Activated naive CD4-positive, alpha-beta T cell treated with anti-CD3 and anti-CD28 coated beads, Interleukin-2, amount 50 U/mL, for 72 hours (primary cell): ENCODE results near the gene CELA3B. TPM values are rescaled to one million over a fixed set of nuclear protein-coding genes. Genes with fewer than 3 reads are reported as not detected.
"Not testable (repeated sequence)": the region's sequence is repeated elsewhere in the genome, so short reads cannot be mapped to it uniquely, and the experiment has no call there.

ENCODE experiments used
- ATAC-seq, 2 donors: fragments of 150-1000 bp; cut with Tn5 transposase; 2 replicates each; pipeline ENCODE4 v1.10.0; 2021; ENCODE audit warnings: mild to moderate bottlenecking in 2 of 2, moderate library complexity in 2 of 2
- DNase-seq, 2 donors: peaks; one replicate each; pipeline ENCODE4 v3.0.0; 2021 to 2022; ENCODE audit warnings: low spot score in 2 of 2
- H3K27ac Mint-ChIP-seq, 2 donors: one replicate each; pipeline ENCODE4 v1.8.0; 2022; ENCODE audit warnings: mild to moderate bottlenecking in 2 of 2, mixed read lengths in 2 of 2
- H3K36me3 Mint-ChIP-seq, 2 donors: one replicate each; pipeline ENCODE4 v1.8.0; 2022; ENCODE audit warnings: mixed read lengths in 2 of 2
- H3K9me3 Mint-ChIP-seq, 2 donors: one replicate each; pipeline ENCODE4 v1.8.0; 2022; ENCODE audit warnings: mixed read lengths in 2 of 2
- total RNA-seq, 2 donors: library from RNA; stranded (reverse); gene quantifications; one replicate each; pipeline ENCODE4 v1.2.3, GENCODE V29; 2022

Gene CELA3B
- total RNA-seq, 2 donors from 2014 or later: not detected

- no peak for DNase-seq
- no peak for ATAC-seq
- H3K36me3 Mint-ChIP-seq: no peaks in the 10 kb centered on the region
- no peak overlapping the region for H3K27ac Mint-ChIP-seq
- no peaks in the 10 kb centered on the region for H3K9me3 Mint-ChIP-seq
These were observed 36.3 kb upstream of the CELA3B start for GRCh38 chr1:21940492-21940891.

- H3K27ac Mint-ChIP-seq: no peak overlapping the region
- no peaks in the 10 kb centered on the region for H3K36me3 Mint-ChIP-seq
- no peaks in the 10 kb centered on the region for H3K9me3 Mint-ChIP-seq
- ATAC-seq: no peak
- DNase-seq: no peak
These were observed 35.5 kb upstream of the CELA3B start for GRCh38 chr1:21941370-21941769.

GRCh38 chr1:21942464-21942863 is 34.4 kb upstream of the CELA3B start:
- H3K9me3 Mint-ChIP-seq: no peaks in the 10 kb centered on the region
- DNase-seq (no peak), ATAC-seq (no peak)
- no peak overlapping the region for H3K27ac Mint-ChIP-seq
- no peaks in the 10 kb centered on the region for H3K36me3 Mint-ChIP-seq

DNA sequence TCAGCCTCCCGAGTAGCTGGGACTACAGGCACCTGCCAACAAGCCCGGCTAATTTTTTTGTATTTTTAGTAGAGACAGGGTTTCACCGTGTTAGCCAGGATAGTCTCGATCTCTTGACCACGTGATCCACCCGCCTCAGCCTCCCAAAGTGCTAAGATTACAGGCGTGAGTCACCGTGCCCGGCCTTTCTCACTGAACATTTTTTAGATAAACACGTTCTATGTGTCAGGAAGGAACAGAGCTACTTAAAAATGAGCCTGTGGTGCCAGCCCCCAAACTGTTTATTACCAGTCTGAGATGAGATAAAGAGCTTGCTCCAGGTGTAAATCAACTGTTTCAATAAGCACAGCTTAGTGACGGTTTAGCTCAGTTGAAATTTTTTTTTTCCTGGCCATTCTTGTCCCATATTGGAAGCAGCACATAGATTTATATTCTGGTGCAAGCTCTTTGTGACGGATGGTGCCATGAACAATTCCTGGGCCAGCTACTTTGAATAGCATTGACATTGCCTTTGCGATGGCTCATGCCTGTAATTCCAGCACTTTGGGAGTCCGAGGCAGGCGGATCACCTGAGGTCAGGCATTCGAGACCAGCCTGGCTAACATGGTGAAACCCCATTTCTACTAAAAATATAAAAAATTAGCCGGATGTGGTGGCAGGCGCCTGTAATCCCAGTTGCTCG is 33.7 kb upstream of the CELA3B start:
- H3K27ac Mint-ChIP-seq, H3K9me3 Mint-ChIP-seq, H3K36me3 Mint-ChIP-seq, DNase-seq, ATAC-seq: not testable (repeated sequence)

GRCh38 chr1:21944733-21945073 is 32.1 kb upstream of the CELA3B start:
- Mint-ChIP-seq H3K9me3 (no peaks in the 10 kb centered on the region), H3K27ac (no peak overlapping the region), H3K36me3 (no peaks in the 10 kb centered on the region)
- ATAC-seq: no peak
- DNase-seq: no peak

DNA sequence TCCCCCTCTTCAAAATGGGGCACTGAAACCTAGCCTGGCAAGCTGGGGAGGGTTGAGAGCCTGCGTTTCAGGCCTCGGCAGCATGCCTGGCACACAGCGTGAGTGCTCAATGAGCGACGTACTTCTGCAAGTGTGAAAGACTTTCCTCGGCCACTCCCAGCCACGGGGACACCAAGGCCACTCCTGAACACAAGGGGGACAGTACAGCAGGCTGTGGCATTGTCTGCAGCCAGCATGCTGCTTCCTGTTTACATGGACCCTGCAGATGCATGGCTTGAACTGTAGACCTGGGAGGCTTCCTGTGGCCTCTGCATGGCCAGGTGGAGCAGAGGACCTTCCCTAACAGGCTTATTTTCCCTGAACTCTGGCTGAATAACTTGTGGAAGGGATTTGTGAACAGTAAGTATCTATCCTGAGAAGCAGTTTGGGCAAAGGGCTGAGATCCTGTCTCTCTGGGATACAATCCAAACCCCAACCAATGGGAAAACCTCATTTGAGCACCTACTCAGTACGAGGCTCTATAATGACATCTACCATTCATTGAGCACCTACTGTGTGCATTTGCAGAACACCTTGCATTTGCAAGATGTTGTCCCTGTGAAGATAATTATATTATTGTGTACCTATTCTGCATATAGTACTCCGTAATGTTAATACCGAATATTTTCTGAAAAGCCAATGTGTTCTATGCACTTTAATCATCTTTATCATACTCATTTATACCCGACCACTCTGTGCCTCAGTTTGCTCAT is 29.8 kb upstream of the CELA3B start:
- no peak for DNase-seq
- H3K36me3 Mint-ChIP-seq: no peaks in the 10 kb centered on the region
- ATAC-seq: no peak
- H3K27ac Mint-ChIP-seq: no peak overlapping the region
- no peaks in the 10 kb centered on the region for H3K9me3 Mint-ChIP-seq

DNA sequence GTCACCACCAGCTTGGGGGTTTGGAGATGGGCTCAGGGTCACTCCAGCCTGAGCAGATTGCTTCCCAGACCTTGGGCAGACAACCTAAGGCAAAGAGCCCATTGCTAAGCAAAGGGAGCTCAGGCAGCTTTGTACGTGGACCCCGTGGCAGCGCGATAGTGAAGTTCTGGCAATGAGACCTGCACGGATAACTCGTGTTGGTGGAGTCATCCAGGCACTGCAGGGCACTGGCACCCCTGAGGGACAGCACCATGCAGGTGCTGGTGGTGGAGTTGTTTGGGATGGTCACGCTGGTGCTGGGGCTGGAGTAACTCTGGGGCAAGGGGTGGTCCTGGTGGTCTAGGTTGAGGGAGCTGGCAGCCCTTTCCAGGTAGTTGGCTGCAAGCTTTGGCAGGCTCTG is 26.1 kb upstream of the CELA3B start:
- H3K27ac Mint-ChIP-seq: peak overlapping the region in 1 of 2 donors; percentile 45

DNA sequence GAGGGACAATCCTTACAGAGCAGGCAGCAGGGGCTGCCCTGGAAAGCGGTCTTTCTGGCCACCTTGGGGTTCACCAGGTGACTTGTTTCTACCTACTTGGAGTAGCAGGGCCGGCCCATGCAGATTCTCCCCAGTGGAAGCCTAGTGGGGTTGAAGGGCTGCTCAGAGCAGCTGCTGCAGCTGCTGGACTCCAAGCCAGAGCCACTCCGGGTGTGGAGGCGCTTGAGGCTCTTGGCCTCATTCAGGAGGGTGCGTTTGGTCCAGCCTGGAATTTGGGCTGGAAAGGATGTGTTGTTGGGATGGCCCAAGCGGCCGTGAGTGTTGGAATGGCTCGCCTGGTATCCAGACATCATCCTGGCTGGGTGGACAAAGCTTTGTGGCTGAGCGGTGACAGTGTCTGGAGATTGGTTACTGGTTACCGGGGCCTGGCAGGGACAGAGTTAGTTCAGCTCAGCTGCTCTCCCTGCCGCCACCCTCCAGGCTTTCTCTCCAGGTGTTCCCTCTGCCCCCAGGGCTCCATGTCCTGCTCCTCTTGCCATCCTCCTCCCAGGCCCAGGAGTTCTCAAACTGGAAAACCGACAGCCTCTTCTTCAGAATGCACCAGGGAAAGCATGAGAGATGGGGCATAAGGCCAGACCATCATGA is 25.5 kb upstream of the CELA3B start:
- peak overlapping the region in 1 of 2 donors; percentile 45 for H3K27ac Mint-ChIP-seq
- H3K36me3 Mint-ChIP-seq: no peaks in the 10 kb centered on the region
- ATAC-seq (no peak), DNase-seq (no peak)
- H3K9me3 Mint-ChIP-seq: no peaks in the 10 kb centered on the region

More for the DNA sequence above, 26.1 kb upstream of the CELA3B start:
- H3K36me3 Mint-ChIP-seq: no peaks in the 10 kb centered on the region
- DNase-seq: no peak
- H3K9me3 Mint-ChIP-seq: no peaks in the 10 kb centered on the region
- no peak for ATAC-seq

DNA sequence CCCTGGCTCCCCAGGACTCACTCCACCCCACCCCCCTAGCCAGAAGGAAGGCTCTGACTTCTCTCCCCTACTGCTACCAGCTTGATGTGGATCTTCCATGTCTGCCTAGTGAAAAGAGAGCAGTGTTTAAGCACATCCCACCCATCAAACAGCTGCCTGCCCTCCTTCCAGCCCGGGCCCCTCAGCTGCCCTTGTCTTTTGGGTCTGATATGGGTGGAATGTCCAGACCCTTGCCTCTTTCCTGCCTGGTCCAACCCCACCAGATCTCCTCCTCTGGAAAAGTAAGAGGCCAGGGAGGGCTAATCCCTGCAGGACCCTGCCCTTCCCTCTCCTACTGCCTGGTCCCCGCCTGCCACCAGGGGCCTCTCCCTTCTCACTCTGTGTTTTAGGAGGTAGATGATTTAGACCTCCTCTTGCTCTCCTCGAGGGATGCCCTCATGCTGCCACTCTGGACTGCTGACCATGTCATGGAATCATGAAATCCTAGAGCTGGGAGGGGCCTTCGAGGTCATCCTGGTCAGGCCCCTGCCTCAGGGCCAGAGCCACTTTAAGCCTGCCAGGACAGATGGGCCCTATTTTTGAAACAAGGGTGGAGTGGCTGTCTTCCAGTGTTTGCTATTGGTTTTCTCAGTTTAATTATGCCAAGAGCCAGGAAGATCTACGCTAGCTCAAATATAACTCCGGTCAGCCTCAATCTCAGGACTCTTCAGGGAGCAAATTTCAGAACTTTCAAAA is 23.9 kb upstream of the CELA3B start:
- ATAC-seq (no peak), DNase-seq (no peak)
- Mint-ChIP-seq H3K36me3 (no peaks in the 10 kb centered on the region), H3K9me3 (no peaks in the 10 kb centered on the region), H3K27ac (peak overlapping the region; percentile 3 to 66)

DNA sequence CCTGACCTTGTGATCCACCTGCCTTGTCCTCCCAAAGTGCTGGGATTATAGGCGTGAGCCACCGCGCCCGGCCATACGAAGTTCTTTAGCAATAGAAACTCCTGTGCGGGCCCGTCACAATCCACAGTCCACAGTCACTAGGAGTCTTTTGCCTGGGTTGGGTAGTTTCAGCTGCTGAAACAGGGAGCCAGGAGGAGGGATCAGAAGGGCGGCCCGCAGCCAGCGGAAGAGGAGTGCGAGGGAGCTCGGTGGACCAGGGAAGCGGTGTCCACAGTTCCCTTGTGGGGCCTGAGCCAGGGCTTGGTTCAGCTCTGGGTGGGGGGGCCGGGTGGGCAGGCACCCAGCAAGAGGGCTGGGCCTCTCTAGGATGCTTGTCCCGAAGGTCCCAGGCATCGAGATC is 21.8 kb upstream of the CELA3B start:
- no peaks in the 10 kb centered on the region for H3K9me3 Mint-ChIP-seq
- DNase-seq (no peak), ATAC-seq (no peak)
- peak overlapping the region; percentile 11 to 87 for H3K27ac Mint-ChIP-seq
- no peaks in the 10 kb centered on the region for H3K36me3 Mint-ChIP-seq

GRCh38 chr1:21955501-21956281 is 21.1 kb upstream of the CELA3B start:
- ATAC-seq (peak in 1 of 2 donors; percentile 48), DNase-seq (no peak)
- Mint-ChIP-seq H3K9me3 (no peaks in the 10 kb centered on the region), H3K27ac (peak overlapping the region in 1 of 2 donors; percentile 87), H3K36me3 (no peaks in the 10 kb centered on the region)

DNA sequence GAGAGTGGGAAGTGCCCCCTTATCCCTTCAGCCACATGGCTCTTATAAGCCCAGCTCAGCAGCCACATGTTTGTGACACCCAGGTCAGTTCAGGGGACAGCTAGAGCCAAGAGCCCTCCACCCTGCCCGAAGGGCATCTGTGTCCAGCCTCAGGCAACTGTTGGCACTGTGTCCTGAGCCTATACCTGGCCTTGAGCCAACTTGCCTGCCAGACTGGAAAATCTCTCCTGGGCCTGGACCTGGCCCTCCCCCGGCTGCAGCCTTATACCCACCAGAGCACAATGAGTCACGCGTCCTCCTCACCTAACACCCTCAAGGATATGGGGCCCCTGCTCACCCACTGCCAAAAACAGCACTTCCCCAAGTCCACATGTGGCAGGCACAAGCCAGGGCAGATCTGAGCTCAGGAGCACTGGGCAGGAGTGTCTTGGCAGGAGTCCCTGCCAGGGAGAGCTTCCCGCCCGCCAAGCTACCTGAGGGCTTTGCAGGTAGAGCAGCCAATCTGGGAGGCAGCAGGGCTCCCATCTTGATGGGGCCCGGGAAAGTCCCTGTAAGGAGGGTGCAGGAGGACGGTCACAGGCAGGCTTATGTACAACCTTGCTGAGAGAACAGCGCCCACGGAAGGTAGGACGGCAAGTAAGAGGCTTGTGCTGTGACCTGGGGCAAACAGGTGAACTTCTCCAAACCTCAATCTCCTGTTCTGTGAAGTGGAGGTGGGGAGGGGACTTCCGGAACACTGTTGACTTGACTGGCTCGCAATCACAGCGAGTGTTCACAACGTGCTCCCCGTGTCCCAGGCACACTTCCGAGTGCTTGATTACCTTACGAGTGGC is 19.9 kb upstream of the CELA3B start:
- peak overlapping the region; percentile 70 to 87 for H3K27ac Mint-ChIP-seq
- no peaks in the 10 kb centered on the region for H3K9me3 Mint-ChIP-seq
- ATAC-seq (peak; percentile 85 to 87), DNase-seq (peak; percentile 39 to 61)
- H3K36me3 Mint-ChIP-seq: no peaks in the 10 kb centered on the region

- DNase-seq (no peak), ATAC-seq (no peak)
- Mint-ChIP-seq H3K36me3 (no peaks in the 10 kb centered on the region), H3K9me3 (no peaks in the 10 kb centered on the region), H3K27ac (peak overlapping the region in 1 of 2 donors; percentile 19)
These were observed 15.5 kb upstream of the CELA3B start for GRCh38 chr1:21961337-21961736.

DNA sequence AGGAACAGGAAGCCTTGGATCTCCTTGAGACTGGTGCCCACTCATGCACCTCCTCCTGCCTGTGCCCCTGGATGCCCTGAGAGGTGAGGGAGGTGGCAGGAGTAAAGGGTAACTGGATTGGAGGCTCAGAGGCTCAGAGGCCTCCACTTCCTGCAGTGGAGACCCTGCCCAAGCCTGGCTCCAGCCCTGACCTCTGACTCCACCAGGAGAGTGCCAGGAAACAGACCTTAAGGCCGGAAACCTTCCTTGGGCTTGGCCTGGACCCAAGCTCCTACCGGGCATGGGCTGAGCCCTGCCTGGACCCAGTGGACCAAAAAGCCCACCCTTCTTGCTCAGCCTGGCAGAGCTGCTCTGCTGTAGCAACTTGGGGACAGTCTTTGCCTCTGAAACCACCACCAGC is 15.0 kb upstream of the CELA3B start:
- ATAC-seq (no peak), DNase-seq (no peak)
- H3K9me3 Mint-ChIP-seq: no peaks in the 10 kb centered on the region
- peak overlapping the region in 1 of 2 donors; percentile 19 for H3K27ac Mint-ChIP-seq
- no peaks in the 10 kb centered on the region for H3K36me3 Mint-ChIP-seq

GRCh38 chr1:21963477-21964217 is 13.2 kb upstream of the CELA3B start:
- H3K27ac Mint-ChIP-seq: peak overlapping the region in 1 of 2 donors; percentile 2
- H3K36me3 Mint-ChIP-seq: no peaks in the 10 kb centered on the region
- ATAC-seq (peak; percentile 88 to 89), DNase-seq (peak; percentile 79 to 91)
- H3K9me3 Mint-ChIP-seq: no peaks in the 10 kb centered on the region
